Fibroblast of lung (primary cell): ENCODE results near the gene MAML3.

ENCODE experiments used
- EZH2 ChIP-seq: IDR thresholded peaks from 2 replicates; pipeline ENCODE4 v1.5.1; 2012; ENCODE audit warnings: low read length, control low read depth, mild to moderate bottlenecking; ENCODE audit errors: missing control alignments
- TF ChIP-seq, protein P1 (sequence below), 2 donors: IDR thresholded peaks in 1 of 2; conservative IDR thresholded peaks in 1 of 2; 1 replicate in 1 of 2; 2 replicates in 1 of 2; pipeline ENCODE4 v1.5.1; 2011 to 2012; ENCODE audit warnings: low read length in 2 of 2, control low read depth in 1 of 2, inconsistent platforms in 1 of 2, low read depth in 1 of 2, mild to moderate bottlenecking in 1 of 2

DNA sequence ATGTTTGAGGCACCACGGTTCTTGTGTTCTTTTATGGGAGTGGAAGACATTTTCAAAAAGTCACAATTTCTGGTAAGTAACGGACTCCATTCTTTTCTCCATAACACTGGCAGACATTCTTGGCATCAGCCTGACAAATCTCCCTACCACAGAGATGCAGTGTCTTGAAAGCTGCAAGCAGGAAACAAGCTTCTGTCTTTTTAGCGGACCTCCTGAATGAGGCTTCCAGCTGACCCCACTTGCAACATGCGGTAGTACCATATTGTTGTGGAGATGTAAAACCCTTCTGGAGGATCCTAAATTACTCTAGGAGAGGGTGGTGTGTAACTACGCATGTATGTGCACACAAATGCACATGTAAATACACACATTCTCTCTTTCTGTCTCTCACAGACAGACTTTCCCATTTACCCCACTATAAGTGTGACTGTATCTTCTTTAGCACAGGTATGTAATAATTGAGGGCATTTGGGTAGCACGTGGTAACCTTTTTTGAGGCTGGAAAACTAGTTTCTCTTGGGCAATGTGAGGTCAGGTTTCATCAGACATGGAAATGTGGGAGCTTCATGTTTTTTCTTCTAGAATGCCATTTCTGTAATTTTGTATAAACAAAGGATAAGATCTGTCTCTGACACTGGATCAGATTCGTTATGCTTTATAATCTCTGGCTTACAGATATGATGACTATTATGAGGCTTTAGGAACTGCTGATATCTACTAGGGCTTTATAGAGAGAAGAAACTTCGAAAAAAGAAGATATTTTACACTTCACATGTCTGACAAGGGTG lies 358.3 kb downstream of the MAML3 start:
- TF ChIP-seq, protein P1, sequence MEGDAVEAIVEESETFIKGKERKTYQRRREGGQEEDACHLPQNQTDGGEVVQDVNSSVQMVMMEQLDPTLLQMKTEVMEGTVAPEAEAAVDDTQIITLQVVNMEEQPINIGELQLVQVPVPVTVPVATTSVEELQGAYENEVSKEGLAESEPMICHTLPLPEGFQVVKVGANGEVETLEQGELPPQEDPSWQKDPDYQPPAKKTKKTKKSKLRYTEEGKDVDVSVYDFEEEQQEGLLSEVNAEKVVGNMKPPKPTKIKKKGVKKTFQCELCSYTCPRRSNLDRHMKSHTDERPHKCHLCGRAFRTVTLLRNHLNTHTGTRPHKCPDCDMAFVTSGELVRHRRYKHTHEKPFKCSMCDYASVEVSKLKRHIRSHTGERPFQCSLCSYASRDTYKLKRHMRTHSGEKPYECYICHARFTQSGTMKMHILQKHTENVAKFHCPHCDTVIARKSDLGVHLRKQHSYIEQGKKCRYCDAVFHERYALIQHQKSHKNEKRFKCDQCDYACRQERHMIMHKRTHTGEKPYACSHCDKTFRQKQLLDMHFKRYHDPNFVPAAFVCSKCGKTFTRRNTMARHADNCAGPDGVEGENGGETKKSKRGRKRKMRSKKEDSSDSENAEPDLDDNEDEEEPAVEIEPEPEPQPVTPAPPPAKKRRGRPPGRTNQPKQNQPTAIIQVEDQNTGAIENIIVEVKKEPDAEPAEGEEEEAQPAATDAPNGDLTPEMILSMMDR (conservative IDR thresholded peaks at IDR 0.05 in 1 of 2, IDR thresholded peaks at IDR 0.05 in 1 of 2; ENCODE audit: low read depth in 1 of 2, low read length in 2 of 2), result no peak
- TF ChIP-seq EZH2, result no peak
